Measurements from ENCODE around the gene TMEM44. TPM values are rescaled to one million over a fixed set of nuclear protein-coding genes. Genes with fewer than 3 reads are reported as not detected.

Gene TMEM44
- total and polyA plus RNA-seq, 2 of the 4 experiments (the other 2 are of a cell fraction): 9.7 to 24.2 TPM

DNA sequence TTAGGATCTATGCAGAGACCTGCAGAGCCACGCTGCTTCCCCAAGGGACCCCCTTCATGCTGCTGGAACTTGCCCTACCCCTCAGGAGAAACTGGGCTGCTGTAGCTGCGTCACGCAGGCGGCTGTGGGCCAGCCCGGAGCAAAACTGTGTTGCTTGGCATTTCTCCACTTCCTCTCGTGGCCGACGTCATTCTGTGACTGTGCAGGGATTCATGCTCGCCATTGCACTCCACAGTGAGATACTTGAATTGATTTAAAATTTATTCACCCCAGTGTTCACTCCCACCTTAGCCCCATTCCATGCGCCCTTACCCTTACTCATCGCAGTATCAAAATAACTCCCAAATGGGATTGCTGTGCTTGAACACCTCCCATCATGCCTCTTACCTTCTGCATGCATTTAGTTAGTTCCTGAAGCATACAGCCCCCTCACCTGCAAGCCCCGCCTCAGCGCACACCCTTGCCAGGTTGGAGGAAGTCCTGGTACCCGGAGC, 45.7 kb downstream of the TMEM44 start:
- peak overlapping the region; percentile 83 for H2BK5ac ChIP-seq (ENCODE audit: low read depth, low read length, poor library complexity, severe bottlenecking)
- intact Hi-C loops (cut with micrococcal nuclease) (no loop called here), in situ Hi-C loops (cut with MboI; ENCODE audit: low sequenced_read_pairs) (loop anchor here (5.0 kb wide), 1 partner anchor 105 kb away; no protein-coding TSS in a partner anchor), dilution Hi-C loops (cut with HindIII; ENCODE audit: low sequenced_read_pairs, unreplicated experiment) (no loop called here)
- peaks cover 2% of the 10 kb centered on the region for H3K4me1 ChIP-seq (ENCODE audit: control insufficient read depth, insufficient read depth, low read length)
- DNase-seq: peak; percentile 70
- H3K79me1 ChIP-seq (ENCODE audit: low read depth in 1 of 2, low read length in 2 of 2): peaks cover 24 to 65% of the 10 kb centered on the region in 2 experiments
- TF ChIP-seq BHLHE40 (IDR thresholded peaks at IDR 0.05; ENCODE audit: low read depth, low read length): peak; percentile 47; the same call in 1 of the 2 replicates
- no peak for TF ChIP-seq FOS (IDR thresholded peaks at IDR 0.05; ENCODE audit: low read depth, low read length)
- no peak for TF ChIP-seq SMC3 (IDR thresholded peaks at IDR 0.05; ENCODE audit: low read depth, low read length)
- no peak overlapping the region for H2BK20ac ChIP-seq (ENCODE audit: low read depth, low read length)
- H4K20me1 ChIP-seq (ENCODE audit: insufficient read depth, low read length): no peaks in the 10 kb centered on the region
- H3K4ac ChIP-seq (ENCODE audit: low read depth, low read length): 0 out of 2 replicates have a peak overlapping the region, but pooled peaks have one; percentile 18
- H3K14ac ChIP-seq (replicated peaks; ENCODE audit: low read depth, low read length): no peak overlapping the region
- BruUV-seq (replicated peaks): no TSS peak
- no peak overlapping the region for H3K4me3 ChIP-seq (ENCODE audit: insufficient read depth, low read depth, low read length)
- no peak overlapping the region for H3K23ac ChIP-seq (ENCODE audit: low read depth, low read length)
- no peaks in the 10 kb centered on the region for H3K27me3 ChIP-seq (ENCODE audit: control insufficient read depth, insufficient read depth, low read length)
- peaks cover 30% of the 10 kb centered on the region for H3K9me1 ChIP-seq (ENCODE audit: insufficient read depth, low read length)
- no peak overlapping the region for H3K4me2 ChIP-seq (ENCODE audit: low read depth, low read length)
- peak overlapping the region; percentile 51; the same call in 1 of the 3 replicates for H2BK15ac ChIP-seq (ENCODE audit: low read depth, low read length)
- no peak overlapping the region for H3K56ac ChIP-seq (ENCODE audit: extremely low read depth, insufficient read depth, low read length)
- H3K27ac ChIP-seq (ENCODE audit: insufficient read depth, low read length): peak overlapping the region; percentile 10; the same call in 1 of the 2 replicates
- 93% methylated on average over 3 of the region's 14 CpGs; no CpG with 5 or more reads in 1 of the 2 experiments for WGBS, 2 experiments (ENCODE audit: extremely low coverage in 2 of 2, insufficient read length in 1 of 2)
- peak overlapping the region; percentile 51; the same call in 1 of the 2 replicates for H2BK120ac ChIP-seq (ENCODE audit: low read depth, low read length)
- H4K91ac ChIP-seq (ENCODE audit: insufficient read depth, low read depth, low read length): no peak overlapping the region; the same call in 1 of the 2 replicates
- no peak for ATAC-seq (ENCODE audit: low read depth)
- H3K9me3 ChIP-seq (ENCODE audit: control insufficient read depth, insufficient read depth, low read length): no peaks in the 10 kb centered on the region
- H4K8ac ChIP-seq (ENCODE audit: low read depth in 2 of 2, low read length in 2 of 2): peak overlapping the region in 1 of 2 experiments; percentile 57; a peak in 1 of 4 replicates
- peak overlapping the region; percentile 58; the same call in 1 of the 2 replicates for H4K5ac ChIP-seq (ENCODE audit: low read depth, low read length)
- peaks cover 16% of the 10 kb centered on the region for H3K36me3 ChIP-seq (ENCODE audit: control insufficient read depth, insufficient read depth, low read length)
- no peak overlapping the region for H2AFZ ChIP-seq (replicated peaks; ENCODE audit: low read length, poor library complexity)
- CTCF ChIA-PET: interaction anchor here (1.0 to 1.2 kb wide), 2 partner anchors 115 to 807 kb away, joined by 3 to 4 read pairs; no protein-coding TSS in a partner anchor
- no peak overlapping the region; the same call in 1 of the 2 replicates for H3K9ac ChIP-seq (ENCODE audit: low read depth, low read length)
- POLR2A ChIA-PET (ENCODE audit: unreplicated experiment): no interaction called here
- peak overlapping the region; percentile 52 for H2AK5ac ChIP-seq (ENCODE audit: low read depth, low read length)
- no peak overlapping the region; the same call in 1 of the 2 replicates for H3K18ac ChIP-seq (ENCODE audit: low read depth, low read length)
- no peak overlapping the region for H2AK9ac ChIP-seq (replicated peaks; ENCODE audit: low read depth, low read length, poor library complexity)
